Measurements from ENCODE around the gene SOWAHA.
A peak's percentile ranks its signal among the peaks of the same experiment; 100 is the strongest.

SOWAHA gene

GRCh38 chr5:132859889-132860437, 46.9 kb downstream of the SOWAHA start:
- peak; percentile 5 for DNase-seq

GRCh38 chr5:132860742-132861141, 47.6 kb downstream of the SOWAHA start:
- no peak for DNase-seq

GRCh38 chr5:132865668-132866341, 52.7 kb downstream of the SOWAHA start:
- no peak for DNase-seq

All from activated CD4-positive, alpha-beta T cell treated with anti-CD3 and anti-CD28 coated beads, Interleukin-10, Interleukin-2, amounts not matched to agents 100 ng/mL and 50 ng/mL, durations not matched to agents 16 hours and 8 hours (primary cell).